ENCODE measurements around the gene OPN1SW. TPM values are rescaled to one million over a fixed set of nuclear protein-coding genes. Genes with fewer than 3 reads are reported as not detected.

Gene OPN1SW
- total and polyA plus RNA-seq, 3 donors from 2014 or later = not detected

GRCh38 chr7:128729494-128729893 is 46.1 kb downstream of the OPN1SW start:
- no peak overlapping the region for H3K27ac ChIP-seq
- intact Hi-C loops (cut with DNase I; ENCODE audit: low total_unique reads) = no loop called here

GRCh38 chr7:128728598-128728997 is 47.0 kb downstream of the OPN1SW start:
- DNase-seq = no peak
- 75 to 79% methylated on average over 2 of the region's 2 CpGs for WGBS, 2 donors
- intact Hi-C loops (cut with DNase I; ENCODE audit: low total_unique reads) = no loop called here
- H3K4me1 ChIP-seq = no peaks in the 10 kb centered on the region
- no peaks in the 10 kb centered on the region for H3K9me3 ChIP-seq
- H3K27me3 ChIP-seq = no peaks in the 10 kb centered on the region
- no peaks in the 10 kb centered on the region for H3K36me3 ChIP-seq (ENCODE audit: low read depth, missing control alignments)
- TF ChIP-seq CTCF (IDR thresholded peaks at IDR 0.05) (no peak), POLR2A (IDR thresholded peaks at IDR 0.05) (no peak)
- H3K27ac ChIP-seq = no peak overlapping the region
- no peak overlapping the region for H3K4me3 ChIP-seq

More at GRCh38 chr7:128729494-128729893, 46.1 kb downstream of the OPN1SW start:
- DNase-seq = no peak
- Histone ChIP-seq H3K27me3 (no peaks in the 10 kb centered on the region), H3K4me1 (no peaks in the 10 kb centered on the region), H3K9me3 (no peaks in the 10 kb centered on the region), H3K36me3 (ENCODE audit: low read depth, missing control alignments) (no peaks in the 10 kb centered on the region), H3K4me3 (no peak overlapping the region)
- WGBS, 2 donors = 86 to 89% methylated on average over 4 of the region's 4 CpGs
- TF ChIP-seq POLR2A (IDR thresholded peaks at IDR 0.05) = no peak
- no peak for TF ChIP-seq CTCF (IDR thresholded peaks at IDR 0.05)

- TF ChIP-seq POLR2A (IDR thresholded peaks at IDR 0.05) = no peak
- TF ChIP-seq CTCF (IDR thresholded peaks at IDR 0.05) = no peak
- Histone ChIP-seq H3K9me3 (no peaks in the 10 kb centered on the region), H3K36me3 (ENCODE audit: low read depth, missing control alignments) (no peaks in the 10 kb centered on the region), H3K4me3 (no peak overlapping the region), H3K27me3 (no peaks in the 10 kb centered on the region), H3K4me1 (no peaks in the 10 kb centered on the region), H3K27ac (no peak overlapping the region)
- intact Hi-C loops (cut with DNase I; ENCODE audit: low total_unique reads) = no loop called here
- WGBS, 2 donors = 94 to 96% methylated on average over 4 of the region's 4 CpGs
- DNase-seq = no peak
Observed at GRCh38 chr7:128727239-128727638, 48.4 kb downstream of the OPN1SW start.

GRCh38 chr7:128726737-128727072 is 48.9 kb downstream of the OPN1SW start:
- H3K27ac ChIP-seq = no peak overlapping the region
- H3K4me3 ChIP-seq = no peak overlapping the region
- no peak for DNase-seq
- no peaks in the 10 kb centered on the region for H3K27me3 ChIP-seq
- no peaks in the 10 kb centered on the region for H3K9me3 ChIP-seq
- H3K4me1 ChIP-seq = no peaks in the 10 kb centered on the region
- 47 to 72% methylated on average over 1 of the region's 1 CpG for WGBS, 2 donors
- no peaks in the 10 kb centered on the region for H3K36me3 ChIP-seq (ENCODE audit: low read depth, missing control alignments)
- TF ChIP-seq POLR2A (IDR thresholded peaks at IDR 0.05) (no peak), CTCF (IDR thresholded peaks at IDR 0.05) (no peak)
- intact Hi-C loops (cut with DNase I; ENCODE audit: low total_unique reads) = no loop called here

- H3K36me3 ChIP-seq (ENCODE audit: low read depth, missing control alignments) = no peaks in the 10 kb centered on the region
- intact Hi-C loops (cut with DNase I; ENCODE audit: low total_unique reads) = no loop called here
- TF ChIP-seq CTCF (IDR thresholded peaks at IDR 0.05) = no peak
- no peak for TF ChIP-seq POLR2A (IDR thresholded peaks at IDR 0.05)
- DNase-seq = no peak
- H3K4me3 ChIP-seq = no peak overlapping the region
- H3K9me3 ChIP-seq = no peaks in the 10 kb centered on the region
- H3K4me1 ChIP-seq = no peaks in the 10 kb centered on the region
- no peak overlapping the region for H3K27ac ChIP-seq
- WGBS, 2 donors = 65 to 75% methylated on average over 8 of the region's 8 CpGs
- no peaks in the 10 kb centered on the region for H3K27me3 ChIP-seq
Observed at GRCh38 chr7:128726059-128726736, 49.4 kb downstream of the OPN1SW start.

All from testis (tissue), 3 donors.